NCI-H187 treated with DMSO at 0.1 percent for 48 hours (cell line): ENCODE results near the gene PEX26.
"Not testable (repeated sequence)": the region's sequence is repeated elsewhere in the genome, so short reads cannot be mapped to it uniquely, and the experiment has no call there.

Source experiments
- DNase-seq: peaks from one replicate; lab custom pipeline; 2025; lab: John Stamatoyannopoulos, UW

The PEX26 gene

DNA sequence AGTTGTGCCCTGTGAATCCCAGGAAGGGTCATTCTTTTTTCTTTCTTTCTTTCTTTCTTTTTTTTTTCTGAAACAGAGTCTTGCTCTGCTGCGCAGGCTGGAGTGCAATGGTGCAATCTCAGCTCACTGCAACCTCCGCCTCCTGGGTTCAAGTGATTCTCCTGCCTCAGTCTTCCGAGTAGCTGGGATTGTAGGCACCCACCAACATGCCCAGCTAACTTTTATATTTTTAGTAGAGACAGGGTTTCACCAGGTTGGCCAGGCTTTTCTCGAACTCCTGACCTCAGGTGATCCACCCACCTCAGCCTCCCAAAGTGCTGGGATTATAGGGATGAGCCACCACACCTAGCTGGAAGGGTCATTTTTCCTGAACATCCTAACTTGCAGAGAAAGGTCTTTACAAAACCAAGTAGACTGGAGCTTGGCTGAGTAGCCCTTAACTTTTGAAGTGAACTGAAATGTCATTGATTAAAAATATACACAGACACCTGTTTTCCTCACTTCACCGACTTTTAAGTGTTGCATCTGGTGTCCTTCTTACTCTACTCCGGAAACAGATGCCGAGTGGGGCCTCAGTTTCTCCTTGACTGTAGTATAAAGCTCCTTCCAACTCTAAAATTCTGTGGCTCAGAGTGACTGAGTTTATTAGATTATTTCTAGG is 6.4 kb upstream of the PEX26 start:
- DNase-seq: not testable (repeated sequence)

- DNase-seq: no peak
Observed at GRCh38 chr22:18071968-18072310, 5.9 kb upstream of the PEX26 start.

DNA sequence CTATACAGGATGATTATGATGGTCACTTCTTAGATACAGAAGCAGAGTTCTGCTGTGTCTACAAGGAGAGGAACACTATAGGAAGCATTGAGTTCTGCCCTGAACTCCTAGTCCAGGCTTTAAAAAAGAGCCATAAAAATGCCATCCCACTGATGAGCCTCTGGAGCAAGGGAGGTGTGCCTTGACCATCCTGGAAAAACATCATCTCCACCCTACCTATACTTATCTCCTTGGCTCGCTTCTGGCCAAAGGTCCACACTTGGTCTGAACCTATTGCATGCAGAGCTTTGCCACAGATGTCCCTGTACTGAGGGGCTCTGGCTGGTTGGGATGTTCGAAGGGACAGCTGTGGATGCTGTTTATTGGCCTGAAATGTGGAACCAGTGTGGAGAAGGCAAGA is 4.3 kb upstream of the PEX26 start:
- no peak for DNase-seq

- not testable (repeated sequence) for DNase-seq
Observed at GRCh38 chr22:18073927-18074326, 3.9 kb upstream of the PEX26 start.

- DNase-seq: no peak
Observed at GRCh38 chr22:18075101-18075719, 2.6 kb upstream of the PEX26 start.

- DNase-seq: no peak
Observed at GRCh38 chr22:18075720-18076497, 1.9 kb upstream of the PEX26 start.

DNA sequence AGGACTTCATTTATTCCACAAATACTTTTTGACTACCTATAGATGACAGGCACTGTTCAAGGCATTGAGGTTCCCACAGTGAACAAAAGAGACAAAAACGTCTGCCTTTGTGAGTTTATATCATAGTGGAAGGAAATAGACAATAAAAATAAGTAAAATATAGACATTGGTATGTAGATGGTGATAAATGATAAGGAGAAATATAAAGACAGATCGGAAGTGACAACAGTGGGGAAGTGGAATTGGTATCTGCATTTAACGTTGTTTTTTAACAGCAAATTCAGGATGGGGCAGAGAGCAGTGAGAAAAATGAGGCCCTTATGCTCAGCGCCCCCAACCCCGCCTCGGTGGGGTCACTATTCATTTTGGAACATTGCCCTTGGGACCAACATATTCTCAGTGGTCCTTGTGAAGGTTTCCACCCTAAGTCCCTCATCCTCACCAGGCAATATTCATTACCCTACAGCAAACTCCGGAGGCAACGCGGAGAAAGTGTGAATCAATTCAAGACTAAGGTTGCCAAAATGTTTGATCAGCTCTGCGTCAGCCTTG is 627 bp upstream of the PEX26 start:
- no peak for DNase-seq

- DNase-seq: no peak
Observed at GRCh38 chr22:18078329-18079041, 695 bp downstream of the PEX26 start.

DNA sequence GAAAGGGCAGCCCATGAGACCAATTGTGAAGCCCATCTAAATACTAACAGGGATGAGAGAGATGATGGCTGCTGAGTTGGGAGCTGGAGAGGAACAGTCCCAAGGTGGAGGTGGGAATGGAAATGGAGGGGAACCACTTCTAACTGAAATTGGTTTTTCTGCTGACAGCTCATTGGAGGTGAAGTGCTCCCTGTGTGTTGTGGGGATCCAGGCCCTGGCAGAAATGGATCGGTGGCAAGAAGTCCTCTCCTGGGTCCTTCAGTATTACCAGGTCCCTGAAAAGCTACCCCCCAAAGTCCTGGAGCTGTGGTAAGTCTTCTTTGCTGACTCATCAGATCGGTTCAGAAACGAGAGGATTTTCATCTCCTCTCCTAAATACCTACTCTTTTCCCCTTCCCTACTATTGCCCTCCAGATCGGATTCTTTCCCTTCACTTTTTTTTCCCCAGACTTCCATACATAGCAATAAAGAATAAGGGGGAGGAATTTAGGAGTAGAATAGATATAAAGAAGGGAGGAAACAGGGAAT is 2.0 kb downstream of the PEX26 start:
- DNase-seq: no peak

- DNase-seq: no peak
Observed at GRCh38 chr22:18081416-18081815, 3.6 kb downstream of the PEX26 start.

GRCh38 chr22:18082467-18082866 is 4.7 kb downstream of the PEX26 start:
- no peak for DNase-seq

DNA sequence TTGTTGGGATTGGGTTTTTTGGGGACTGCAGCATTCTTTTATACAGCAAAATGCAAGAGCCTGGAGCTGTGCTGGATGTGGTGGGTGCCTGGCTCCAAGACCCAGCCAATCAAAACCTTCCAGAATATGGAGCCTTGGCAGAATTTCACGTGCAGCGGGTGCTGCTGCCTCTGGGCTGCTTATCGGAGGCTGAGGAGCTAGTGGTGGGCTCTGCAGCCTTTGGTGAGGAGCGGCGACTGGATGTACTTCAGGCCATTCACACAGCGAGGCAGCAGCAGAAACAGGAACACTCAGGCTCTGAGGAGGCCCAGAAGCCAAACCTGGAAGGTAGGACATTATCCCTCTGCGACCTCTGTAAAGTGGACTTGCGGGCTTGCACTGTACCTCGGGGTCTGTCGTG is 5.6 kb downstream of the PEX26 start:
- DNase-seq: no peak

GRCh38 chr22:18085188-18085587 is 7.4 kb downstream of the PEX26 start:
- no peak for DNase-seq

- DNase-seq: no peak
Observed at GRCh38 chr22:18087350-18087855, 9.6 kb downstream of the PEX26 start.

GRCh38 chr22:18088825-18089568 is 11.2 kb downstream of the PEX26 start:
- no peak for DNase-seq

DNA sequence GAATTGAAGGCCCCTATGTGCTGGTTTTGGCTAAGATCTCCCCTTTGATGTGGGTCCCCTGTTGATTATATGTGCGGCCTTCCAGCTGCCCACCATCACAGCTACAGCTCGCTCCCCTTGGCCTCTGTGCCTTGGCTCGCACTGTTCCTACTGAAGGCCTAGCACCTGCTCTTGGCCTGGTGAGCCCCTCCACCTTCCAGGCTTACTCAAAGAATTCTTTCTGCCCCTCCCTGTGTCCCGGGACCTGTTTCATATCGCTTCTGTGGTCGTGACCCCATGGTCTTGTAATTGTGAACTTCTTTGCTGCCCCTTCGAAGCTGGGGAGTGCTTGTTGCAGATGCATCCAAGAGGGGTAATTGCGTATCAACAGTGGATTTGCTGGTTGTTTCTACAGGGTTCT is 12.5 kb downstream of the PEX26 start:
- DNase-seq: no peak

GRCh38 chr22:18091478-18091877 is 13.7 kb downstream of the PEX26 start:
- no peak for DNase-seq

GRCh38 chr22:18091916-18092526 is 14.2 kb downstream of the PEX26 start:
- no peak for DNase-seq

GRCh38 chr22:18093661-18094060 is 15.9 kb downstream of the PEX26 start:
- no peak for DNase-seq

DNA sequence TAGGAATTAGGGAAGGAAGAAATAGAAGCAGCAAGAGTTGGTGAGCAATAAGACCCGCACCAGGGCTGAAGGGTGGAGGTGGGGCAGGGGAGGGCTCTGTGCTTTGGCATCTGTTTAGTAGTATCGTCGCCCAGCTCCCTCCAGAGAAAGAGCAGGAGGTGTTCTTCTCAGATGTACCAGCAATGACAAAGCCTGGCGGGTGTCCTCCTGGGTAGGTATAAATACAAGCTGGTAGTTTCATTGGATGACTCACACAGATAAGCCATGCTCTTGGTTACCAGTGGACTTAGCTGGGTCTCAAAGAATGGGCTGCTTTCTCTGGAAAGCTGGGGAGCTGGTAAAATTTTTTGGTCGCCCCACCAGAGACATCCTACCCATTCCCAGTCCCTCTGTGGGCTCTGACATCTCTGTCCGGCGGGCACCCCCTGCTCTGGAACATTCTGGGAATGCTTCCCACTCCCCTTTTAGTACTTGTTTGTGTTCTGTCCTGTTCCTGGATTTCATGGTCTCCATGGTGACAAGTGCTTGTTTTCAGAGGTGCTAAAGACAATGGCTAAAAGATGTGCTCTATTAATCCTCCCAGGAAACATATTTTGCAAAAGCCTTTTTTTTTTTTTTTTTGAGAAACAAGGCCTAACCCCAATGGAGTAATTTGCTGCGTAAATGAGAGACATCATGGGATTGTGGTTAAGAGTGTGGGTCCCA is 17.5 kb downstream of the PEX26 start:
- DNase-seq: no peak
